Stimulated activated CD4-positive, alpha-beta T cell treated with anti-CD3 and anti-CD28 coated beads, Interleukin-1b, Interleukin-23, amount 100 ng/mL, for 1 hour (primary cell): ENCODE data around the gene SLC39A7.
A peak's percentile ranks its signal among the peaks of the same experiment; 100 is the strongest.

Source experiments
- DNase-seq, 2 donors: peaks; one replicate each; pipeline ENCODE4 v3.0.0-alpha.2; 2020; ENCODE audit warnings: low read depth in 2 of 2

SLC39A7 gene

GRCh38 chr6:33190504-33191107 is 10.1 kb upstream of the SLC39A7 start:
- DNase-seq = no peak

- no peak for DNase-seq
Observed at GRCh38 chr6:33191383-33192104, 9.1 kb upstream of the SLC39A7 start.

- no peak for DNase-seq
Observed at GRCh38 chr6:33192105-33192646, 8.5 kb upstream of the SLC39A7 start, which contains the start of gene COL11A2. TSS of gene COL11A2 (minus strand) at chr6:33192467. CDS start at chr6:33192240, 227 bp downstream.

- no peak for DNase-seq
Observed at GRCh38 chr6:33192671-33193602, 7.7 kb upstream of the SLC39A7 start.

GRCh38 chr6:33193619-33194018 is 7.0 kb upstream of the SLC39A7 start:
- no peak for DNase-seq

- DNase-seq = no peak
Observed at GRCh38 chr6:33194431-33194979, 6.2 kb upstream of the SLC39A7 start.

- DNase-seq = no peak
Observed at GRCh38 chr6:33195304-33196165, 5.1 kb upstream of the SLC39A7 start.

- no peak for DNase-seq
Observed at GRCh38 chr6:33197431-33198048, 3.1 kb upstream of the SLC39A7 start.

GRCh38 chr6:33198159-33198852 is 2.4 kb upstream of the SLC39A7 start:
- DNase-seq = no peak

- DNase-seq = no peak
Observed at GRCh38 chr6:33198853-33199436, 1.7 kb upstream of the SLC39A7 start.

- peak in 1 of 2 donors; percentile 48 for DNase-seq
Observed at GRCh38 chr6:33199687-33200218, 914 bp upstream of the SLC39A7 start.

GRCh38 chr6:33201147-33201545 is 479 bp downstream of the SLC39A7 start:
- DNase-seq = no peak

- no peak for DNase-seq
Observed at GRCh38 chr6:33201935-33202334, 1.3 kb downstream of the SLC39A7 start.

GRCh38 chr6:33202799-33203198 is 2.1 kb downstream of the SLC39A7 start:
- DNase-seq = no peak

GRCh38 chr6:33203443-33204164 is 2.9 kb downstream of the SLC39A7 start:
- no peak for DNase-seq

- DNase-seq = no peak
Observed at GRCh38 chr6:33204165-33204414, 3.4 kb downstream of the SLC39A7 start.

GRCh38 chr6:33204415-33205190 is 3.9 kb downstream of the SLC39A7 start, which contains the start of gene HSD17B8:
TSS of gene HSD17B8 (plus strand) at chr6:33204655. CDS start at chr6:33204669, 14 bp downstream.
- peak; percentile 75 to 83 for DNase-seq
